DMS53 treated with DMSO at 0.1 percent for 48 hours (cell line): ENCODE measurements around the gene LRRC47.

Experiments used
- DNase-seq: peaks from one replicate; lab custom pipeline; 2025; ENCODE audit not compliant: unreplicated experiment; lab: John Stamatoyannopoulos, UW

The LRRC47 gene

GRCh38 chr1:3772715-3773571 lies 23.4 kb downstream of the LRRC47 start, which contains the start of gene SMIM1:
TSS of gene SMIM1 (plus strand) at chr1:3772749. CDS start at chr1:3775374, 2,625 bp downstream.
- DNase-seq: no peak

DNA sequence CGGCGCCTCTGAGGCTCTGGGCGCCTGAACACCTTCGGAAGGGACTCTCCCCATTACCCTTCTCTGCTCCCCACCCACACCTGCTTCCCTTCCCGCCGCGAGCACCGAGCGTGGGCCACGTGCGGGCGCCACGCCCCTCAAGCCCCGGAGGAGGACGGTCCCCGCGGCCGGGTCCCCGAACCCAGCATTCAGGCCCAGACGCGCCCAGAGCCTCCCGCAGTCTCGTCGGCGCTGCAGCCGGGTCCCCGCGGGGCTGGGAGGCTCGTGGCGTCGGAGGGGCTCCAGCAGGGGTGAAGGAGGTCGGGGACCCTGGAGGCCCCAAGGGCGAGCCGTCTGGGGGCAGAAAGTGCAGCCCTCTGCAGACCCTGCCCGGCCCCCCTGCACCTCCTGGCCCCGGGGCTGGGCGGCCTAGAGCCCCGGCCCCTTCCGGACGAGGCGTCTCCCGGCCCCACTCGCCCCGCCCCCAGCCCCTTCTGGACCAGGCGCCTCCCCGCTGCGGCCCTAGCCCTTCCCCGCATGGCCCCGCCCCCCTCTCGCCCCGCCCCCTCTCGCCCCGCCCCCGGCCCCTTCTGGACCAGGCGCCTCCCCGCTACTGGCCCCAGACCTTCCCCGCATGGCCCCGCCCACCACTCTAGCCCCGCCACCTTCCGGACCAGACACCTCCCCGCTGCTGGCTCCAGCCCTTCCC lies 24.1 kb downstream of the LRRC47 start:
- peak; percentile 58 for DNase-seq

- DNase-seq: no peak
Observed at GRCh38 chr1:3771108-3772026, 24.9 kb downstream of the LRRC47 start.

DNA sequence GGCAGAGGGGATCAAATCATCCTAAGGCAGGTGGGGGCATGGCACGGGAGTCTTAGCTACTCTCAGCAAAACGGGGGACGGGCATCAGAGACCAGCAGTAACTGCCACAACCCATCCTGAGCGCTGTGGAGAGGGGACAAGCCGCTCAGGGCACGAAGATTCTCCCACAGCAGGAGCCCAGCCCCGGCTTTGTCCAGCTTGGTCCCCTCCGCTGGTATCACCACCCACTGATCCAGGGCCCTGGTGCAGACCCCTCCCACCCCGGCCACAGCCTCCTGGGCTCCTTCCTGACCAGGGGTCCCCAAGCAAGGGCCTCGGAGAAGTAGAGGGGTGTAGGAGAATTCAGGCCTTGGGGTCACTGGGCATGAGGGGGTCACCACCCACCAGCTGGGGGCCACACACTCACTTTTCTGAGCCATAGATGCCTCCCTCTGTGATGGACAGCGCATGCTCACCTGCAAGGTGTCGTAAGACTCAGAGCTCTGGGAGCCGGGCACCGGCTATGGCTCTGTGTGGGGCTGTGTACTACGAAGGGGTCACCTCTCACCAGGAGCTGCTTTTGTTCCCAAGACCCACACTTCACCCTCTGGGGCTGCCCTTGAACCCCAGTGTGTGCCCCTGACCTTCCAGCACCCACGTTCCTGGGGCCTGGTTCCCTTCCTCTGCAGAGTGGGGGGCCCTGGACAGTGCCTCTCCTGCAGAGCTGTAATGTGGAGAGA lies 26.1 kb downstream of the LRRC47 start:
- no peak for DNase-seq

GRCh38 chr1:3768811-3769390 lies 27.4 kb downstream of the LRRC47 start:
- no peak for DNase-seq

DNA sequence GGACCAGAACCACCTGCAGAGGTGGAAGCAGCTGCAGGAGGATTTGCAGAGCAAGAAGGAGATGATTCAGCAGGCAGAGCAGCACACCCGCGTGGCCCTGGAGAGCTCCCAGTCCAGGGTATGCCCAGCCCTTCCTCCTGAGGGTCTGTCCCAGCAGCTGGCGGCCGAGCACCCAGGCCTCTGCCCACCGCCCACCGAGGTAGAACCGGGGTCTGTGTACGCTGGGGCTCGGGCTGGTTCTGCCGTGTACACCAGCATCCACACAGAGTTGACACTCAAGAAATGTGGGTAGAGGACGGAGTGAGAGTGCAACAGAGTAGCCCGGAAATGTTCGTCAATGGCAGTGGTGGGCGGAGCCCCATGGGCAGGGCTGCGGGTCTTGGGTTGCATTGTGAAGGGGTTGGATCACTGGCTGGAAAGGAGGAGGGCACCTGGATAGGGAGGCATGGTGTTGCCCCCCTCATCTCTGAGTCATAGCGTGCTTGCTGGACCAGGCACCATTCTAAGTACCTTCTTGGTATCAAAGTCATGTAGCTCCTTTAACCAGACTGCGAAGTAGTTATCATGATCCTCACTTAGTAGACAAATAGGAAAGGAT lies 28.9 kb downstream of the LRRC47 start:
- no peak for DNase-seq

GRCh38 chr1:3763351-3764125 lies 32.8 kb downstream of the LRRC47 start:
- DNase-seq: no peak

DNA sequence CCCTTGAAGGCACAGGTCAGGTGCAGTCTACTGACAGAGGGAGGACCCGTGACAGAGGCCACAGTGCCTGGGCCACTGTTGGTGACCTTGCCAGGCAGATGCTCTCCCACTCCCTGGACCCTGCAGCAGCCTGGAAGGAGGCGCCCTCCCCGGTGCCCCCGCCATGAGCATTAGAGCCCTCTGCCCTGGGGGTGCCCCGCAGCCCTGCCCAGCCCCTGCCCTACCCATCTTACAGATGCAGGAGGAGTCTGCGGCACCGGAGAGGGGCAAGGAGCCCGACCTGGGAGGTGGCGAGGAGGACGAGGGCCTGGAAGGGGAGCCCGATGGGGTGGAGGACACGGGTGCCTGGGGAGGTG lies 33.4 kb downstream of the LRRC47 start:
- DNase-seq: no peak

DNA sequence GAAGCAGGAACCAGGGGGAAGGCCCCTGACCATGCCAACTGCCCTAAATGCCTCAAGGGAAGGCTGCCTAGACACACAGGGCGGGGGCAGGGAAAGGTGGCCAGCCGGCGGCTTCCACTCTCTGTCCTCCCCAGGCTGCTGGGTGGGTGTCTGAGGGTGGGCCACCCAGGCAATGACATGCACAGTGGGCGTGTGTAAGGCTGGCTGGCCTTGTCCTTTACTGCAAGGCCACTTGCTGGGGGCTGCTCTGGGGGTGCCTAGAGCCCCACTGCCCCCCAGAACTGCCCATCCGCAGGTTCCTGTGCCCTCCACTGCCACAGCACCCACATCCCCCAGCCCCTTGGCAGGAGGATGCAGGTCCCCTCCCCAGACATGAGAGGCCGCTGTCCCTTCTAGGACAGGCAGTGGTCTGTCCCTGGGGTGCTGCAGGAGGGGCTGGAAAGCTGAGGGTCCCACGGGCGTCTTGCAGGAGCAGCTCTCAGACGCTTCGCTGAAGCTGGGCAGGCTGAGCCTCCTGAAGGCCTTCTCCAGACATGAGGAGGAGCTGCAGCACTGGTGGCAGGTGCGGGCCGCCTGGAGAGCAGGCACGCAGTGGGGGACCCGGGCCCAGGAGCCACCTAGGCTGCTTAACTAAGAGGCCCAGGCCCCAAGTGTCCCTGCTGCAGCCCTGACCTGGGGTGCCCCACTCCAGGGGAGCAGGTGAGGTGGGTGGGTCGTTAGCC lies 34.0 kb downstream of the LRRC47 start:
- no peak for DNase-seq

DNA sequence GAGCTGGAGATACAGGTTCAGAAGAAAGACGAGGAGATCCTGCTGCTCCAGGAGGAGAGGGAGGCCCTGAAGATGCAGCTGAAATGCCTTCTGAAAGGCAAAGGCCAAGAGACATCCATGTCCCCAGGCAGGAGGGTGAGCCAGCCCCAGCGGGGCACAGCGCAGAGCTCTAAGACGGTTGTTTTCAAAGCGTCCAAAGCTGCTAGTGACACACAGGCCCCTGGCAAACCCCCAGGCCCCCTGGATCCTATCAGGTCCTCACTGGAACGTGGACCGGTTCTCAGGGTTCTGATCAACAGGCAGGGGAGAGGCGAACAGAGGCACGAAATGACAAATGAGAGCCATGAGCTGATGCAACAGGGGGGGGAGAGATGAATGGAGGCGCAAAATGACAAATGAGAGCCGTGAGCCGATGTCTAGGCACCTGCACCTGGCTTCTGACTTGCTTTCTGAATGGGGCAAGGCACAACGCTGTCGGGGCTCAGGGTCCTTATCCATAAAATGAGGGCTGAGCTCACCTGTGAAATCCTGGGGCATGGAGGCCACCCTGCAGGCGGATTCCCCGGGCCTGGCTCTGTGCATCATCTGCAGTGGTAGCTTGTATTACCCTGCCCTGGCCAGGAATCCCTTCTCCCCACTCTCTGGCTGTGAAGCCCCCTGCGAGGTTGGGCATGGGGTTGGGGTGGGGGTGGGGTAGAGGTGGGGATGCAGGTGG lies 34.8 kb downstream of the LRRC47 start:
- no peak for DNase-seq

- no peak for DNase-seq
Observed at GRCh38 chr1:3759796-3760195, 36.5 kb downstream of the LRRC47 start.

GRCh38 chr1:3759164-3759563 lies 37.1 kb downstream of the LRRC47 start:
- no peak for DNase-seq

- DNase-seq: no peak
Observed at GRCh38 chr1:3756394-3756793, 39.9 kb downstream of the LRRC47 start.

DNA sequence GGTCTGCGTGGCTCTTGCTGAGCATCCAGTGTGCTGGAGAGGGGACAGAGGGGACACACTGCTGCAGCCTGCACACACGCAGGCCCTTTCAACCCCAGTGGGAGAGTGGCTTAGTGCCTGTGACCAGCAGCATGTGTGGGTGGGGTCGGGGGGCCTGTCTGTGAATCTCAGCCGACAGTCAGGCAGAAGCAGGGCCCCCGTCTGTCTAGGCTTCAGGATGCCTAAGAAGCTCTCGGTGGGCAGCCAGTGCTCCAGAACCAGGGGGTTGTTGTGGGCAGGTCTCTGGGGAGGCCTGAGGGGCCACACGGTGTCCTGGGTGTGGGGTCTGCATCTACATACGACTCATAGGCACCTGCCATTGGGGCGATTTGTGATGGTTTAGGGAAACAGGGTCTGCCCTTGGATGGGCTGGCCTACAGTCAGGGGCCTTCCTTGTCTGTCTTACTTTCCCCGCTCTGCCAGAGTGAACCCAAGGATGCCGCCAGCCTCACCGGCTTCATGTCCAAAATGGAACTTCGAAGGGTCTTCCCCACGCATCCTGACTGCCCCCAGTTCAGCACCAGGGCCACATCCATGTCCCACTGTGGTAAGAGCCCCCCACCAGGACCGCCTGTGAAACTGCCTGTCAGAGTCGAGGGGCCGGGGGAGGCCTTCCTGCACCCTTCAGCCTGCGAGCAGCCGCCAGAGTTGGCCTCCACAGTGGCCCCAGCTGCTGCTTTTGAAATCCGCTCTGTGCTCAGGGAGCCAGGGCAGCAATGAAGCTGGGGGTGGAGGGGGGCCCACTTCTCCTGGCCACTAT lies 42.4 kb downstream of the LRRC47 start:
- no peak for DNase-seq

GRCh38 chr1:3752400-3752945 lies 43.8 kb downstream of the LRRC47 start, which contains the start of gene CCDC27:
TSS of gene CCDC27 (plus strand) at chr1:3752450. CDS start at chr1:3752482, 32 bp downstream.
- no peak for DNase-seq

DNA sequence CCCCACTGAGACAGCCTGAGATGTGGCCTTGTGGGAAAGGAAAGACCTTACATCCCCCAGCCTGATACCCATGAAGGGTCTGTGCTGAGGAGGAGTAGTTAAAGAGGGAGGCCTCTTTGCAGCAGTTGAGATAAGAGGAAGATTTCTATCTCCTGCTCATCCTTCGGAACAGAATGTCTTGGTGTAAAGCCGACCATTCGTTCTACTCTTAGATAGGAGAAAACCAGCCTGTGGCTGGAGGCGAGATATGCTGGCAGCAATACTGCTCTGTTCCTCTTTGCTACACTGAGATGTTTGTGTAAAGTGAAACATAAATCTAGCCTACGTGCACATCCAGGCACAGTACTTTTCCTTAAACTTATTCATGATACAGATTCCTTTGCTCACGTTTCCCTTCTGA lies 45.6 kb downstream of the LRRC47 start:
- no peak for DNase-seq

DNA sequence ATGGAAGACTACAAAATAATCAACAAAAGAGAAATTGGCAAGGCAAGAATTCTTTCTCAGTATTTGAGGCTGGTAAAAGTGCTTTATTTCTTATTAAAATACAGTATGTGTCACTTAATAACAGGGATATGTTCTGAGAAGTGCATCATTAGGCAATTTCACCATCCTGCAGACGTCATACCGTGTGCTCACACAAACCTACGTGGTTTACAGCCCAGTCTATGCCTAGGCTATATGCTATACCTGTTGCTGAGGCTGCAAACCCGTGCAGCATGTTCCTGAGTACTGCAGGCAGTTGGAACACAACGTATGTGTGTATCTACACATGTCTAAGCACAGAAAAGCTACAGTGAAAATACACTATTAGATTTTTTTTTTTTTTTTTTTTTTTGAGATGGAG lies 46.8 kb downstream of the LRRC47 start:
- no peak for DNase-seq
